DMS153 (cell line): ENCODE results near the gene PLCH2.

Source experiments
- DNase-seq: peaks from one replicate; lab custom pipeline; 2025; lab: John Stamatoyannopoulos, UW

PLCH2 gene

GRCh38 chr1:2460203-2460602 is 15.9 kb upstream of the PLCH2 start:
- DNase-seq, result no peak

GRCh38 chr1:2460996-2461751 is 14.9 kb upstream of the PLCH2 start:
- no peak for DNase-seq

- DNase-seq, result no peak
These were observed 13.3 kb upstream of the PLCH2 start for GRCh38 chr1:2462819-2463218.

DNA sequence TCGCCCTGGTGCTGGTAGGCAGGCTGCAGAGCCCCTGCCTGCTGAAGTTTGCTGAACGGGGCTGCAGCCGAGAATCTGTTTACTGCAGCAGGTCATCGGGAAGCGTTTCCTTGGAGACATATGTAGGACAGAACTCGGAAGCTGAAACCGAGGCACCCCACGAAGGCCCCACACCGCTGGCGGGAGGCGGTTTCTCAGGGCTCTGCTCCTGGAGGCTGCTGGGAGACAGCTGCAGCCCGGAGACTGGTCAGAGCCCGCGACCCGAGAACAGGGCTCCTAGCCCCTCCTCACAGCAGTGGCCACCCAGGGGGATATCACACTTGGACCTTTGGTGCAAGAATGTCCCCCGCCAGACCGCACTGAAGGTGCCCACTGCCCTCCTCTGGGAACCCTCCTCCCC is 12.7 kb upstream of the PLCH2 start:
- DNase-seq, result no peak

DNA sequence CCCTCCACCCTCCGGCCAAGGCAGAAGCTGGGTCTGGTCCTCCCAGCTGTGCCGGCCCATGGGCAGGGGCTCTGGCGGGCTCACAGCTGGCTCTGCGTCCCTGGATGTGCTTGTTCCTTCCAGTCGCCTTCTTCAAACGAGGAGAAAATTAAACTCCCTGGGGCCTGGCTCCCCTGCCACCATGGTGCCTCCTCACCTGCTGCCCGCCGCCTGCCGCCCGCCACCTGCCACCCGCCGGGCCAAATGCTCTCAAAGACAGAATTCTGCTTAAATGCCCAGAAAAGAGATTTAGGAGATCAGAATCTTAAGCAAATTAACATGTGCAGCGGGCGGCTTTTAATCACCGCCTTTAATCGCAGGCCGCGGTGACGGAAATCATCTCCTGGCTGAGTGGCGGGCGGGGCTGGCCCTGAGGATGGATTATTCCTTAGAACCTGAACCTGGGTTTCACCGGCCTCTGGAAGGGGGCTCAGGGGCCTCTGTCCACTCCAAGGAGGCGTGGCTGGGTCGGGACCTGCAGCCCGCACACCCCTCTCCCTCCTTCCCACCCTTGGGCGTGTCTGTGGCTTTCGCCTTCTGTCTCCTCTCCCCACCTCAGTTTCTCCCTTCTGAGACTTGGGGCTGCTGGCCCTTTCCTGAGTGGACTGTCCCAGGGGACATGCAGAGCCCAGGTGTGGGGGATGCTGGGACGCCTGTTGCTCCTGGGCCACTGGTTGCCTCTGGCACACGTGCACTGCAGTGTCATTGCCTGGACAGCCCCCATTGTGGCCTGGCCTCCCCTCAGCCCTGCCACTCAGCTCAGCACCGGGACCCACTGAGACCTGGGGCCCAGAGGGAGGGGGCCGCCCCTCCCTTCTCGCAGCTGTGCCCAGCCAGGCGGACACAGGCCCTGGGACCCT is 10.5 kb upstream of the PLCH2 start:
- no peak for DNase-seq

DNA sequence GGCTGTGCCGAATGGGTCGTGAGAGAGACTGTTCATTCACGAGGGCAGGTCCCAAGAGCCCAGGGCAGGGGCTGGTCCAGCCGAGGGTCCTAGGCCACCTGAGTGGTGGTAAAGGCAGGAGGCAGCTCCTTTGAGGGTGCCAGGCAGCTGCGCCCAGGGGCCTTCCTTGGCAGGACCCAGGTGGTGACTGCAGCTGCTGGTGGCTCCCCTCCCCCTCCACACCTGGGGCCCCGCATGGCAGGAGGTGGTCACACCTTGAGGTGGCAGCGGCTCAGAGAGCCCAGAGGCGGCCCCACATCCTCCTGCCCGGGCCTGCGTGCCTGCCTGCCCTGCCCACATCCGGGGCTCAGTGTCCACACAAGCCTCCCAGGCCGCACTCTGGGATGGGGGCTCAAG is 9.8 kb upstream of the PLCH2 start:
- no peak for DNase-seq

DNA sequence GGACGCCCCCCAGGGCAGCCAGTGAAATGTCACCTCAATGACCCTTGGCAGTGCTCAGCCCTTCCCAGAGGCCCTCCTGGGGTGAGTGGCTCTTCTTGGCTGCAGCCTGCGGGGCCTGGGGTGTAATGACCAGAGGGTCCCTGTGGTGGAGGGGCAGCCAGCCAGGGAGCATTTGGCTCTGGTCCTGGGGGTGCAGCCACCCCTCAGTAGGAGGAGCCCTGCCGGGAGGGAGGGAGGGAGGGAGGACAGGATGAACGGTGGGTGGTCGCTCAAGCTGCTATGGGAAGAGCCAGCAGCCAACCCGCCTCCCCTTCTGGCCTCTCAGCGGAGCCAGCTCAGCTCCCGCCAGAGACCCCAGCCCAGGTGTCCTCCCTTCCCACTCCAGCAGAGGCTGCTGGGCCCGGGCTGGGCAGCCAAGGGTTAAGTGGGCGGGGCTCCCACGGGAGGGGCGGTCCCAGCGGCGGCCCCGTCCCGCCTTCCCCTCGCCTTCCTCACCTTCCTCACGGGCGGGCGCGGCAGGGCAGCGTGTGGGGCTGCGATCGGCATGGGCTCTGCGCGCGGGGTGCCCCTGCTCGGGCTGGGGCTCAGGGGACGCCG is 9.0 kb upstream of the PLCH2 start:
- DNase-seq, result no peak

DNA sequence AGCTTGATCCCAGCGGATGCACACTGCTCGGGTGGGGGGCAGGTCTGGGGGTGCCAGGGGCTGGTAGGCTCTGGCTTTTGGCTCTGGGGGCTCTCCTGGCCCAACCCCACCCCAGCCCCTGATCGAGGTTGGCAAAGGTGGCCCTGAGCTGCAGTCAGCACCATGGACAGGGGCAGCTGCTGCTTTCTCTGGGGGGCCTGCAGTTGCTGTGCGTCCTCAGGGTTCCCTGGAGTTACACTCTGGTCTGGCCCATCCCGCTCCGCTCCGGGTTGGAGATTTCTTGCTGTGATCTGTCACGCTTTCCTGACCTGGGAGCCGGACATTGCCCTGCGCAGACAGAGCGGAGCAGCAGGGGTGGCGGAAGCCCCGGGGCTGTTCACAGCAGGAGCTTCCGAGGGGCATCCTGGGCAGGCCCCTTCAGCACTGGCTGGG is 8.0 kb upstream of the PLCH2 start:
- no peak for DNase-seq

DNA sequence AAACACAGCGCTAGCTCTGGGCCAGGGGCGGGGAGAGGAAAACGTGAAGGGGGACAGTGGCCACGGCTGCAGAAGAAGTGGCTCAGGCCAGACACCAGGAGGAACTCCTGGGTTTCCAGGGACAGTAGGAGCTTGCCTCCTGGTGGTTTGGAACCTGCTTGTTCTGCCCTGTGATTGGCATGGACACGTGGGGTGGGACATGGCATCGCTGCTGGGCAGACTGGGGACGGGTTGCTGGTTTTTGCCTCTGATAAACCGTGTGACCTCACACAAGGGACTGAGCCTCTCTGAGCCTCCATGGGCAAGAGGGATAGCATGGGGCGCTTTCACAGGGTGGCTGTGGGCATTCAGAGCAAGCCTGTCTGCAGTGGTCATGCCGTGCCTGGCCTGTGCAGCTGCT is 7.5 kb upstream of the PLCH2 start:
- DNase-seq, result no peak

- no peak for DNase-seq
These were observed 6.8 kb upstream of the PLCH2 start for GRCh38 chr1:2469103-2469940.

- no peak for DNase-seq
These were observed 5.6 kb upstream of the PLCH2 start for GRCh38 chr1:2470290-2471158.

- no peak for DNase-seq
These were observed 5.0 kb upstream of the PLCH2 start for GRCh38 chr1:2471159-2471471.

DNA sequence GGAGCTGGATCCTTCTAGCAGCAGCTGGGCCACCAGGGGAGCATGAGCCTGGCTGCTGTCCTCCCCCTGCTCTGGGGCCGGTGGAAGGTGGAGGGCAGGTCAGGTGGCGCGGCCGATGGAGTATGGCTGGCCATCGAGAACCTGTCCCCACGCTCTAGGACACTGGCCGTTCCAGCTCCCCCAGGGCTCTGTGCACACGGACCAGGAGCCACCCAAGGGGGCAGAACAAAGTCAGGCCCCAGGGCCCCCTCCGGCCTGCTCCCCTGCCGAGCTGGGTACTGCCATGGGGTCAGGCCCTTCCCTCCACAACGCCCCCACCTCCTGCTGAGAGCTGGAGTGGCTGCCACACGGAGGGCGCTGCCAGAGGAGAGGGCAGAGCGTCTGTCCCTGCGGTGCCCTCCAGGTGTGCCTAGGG is 4.5 kb upstream of the PLCH2 start:
- no peak for DNase-seq

DNA sequence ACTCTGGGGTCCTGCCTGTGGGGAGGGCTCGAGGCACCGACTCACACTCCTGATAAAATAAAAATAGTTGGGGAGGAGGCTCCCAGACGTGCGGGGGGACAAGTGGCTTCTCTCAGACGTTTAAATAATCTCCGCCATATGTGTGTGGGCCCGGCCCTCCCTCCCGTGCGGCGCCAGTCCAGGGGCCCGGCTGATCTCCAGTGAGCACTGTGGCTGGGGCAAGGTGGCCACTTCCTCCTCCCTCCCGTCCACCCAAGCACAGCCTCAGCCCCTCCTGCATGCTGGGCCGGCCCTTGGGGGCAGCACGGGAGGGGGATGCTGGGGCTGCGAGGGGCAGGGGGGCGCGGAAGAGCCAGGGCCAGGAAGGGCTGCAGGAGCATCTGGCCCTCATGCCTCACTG is 4.0 kb upstream of the PLCH2 start:
- DNase-seq, result no peak

GRCh38 chr1:2472561-2473177 is 3.4 kb upstream of the PLCH2 start:
- no peak for DNase-seq

GRCh38 chr1:2473198-2473597 is 2.9 kb upstream of the PLCH2 start:
- DNase-seq, result no peak

DNA sequence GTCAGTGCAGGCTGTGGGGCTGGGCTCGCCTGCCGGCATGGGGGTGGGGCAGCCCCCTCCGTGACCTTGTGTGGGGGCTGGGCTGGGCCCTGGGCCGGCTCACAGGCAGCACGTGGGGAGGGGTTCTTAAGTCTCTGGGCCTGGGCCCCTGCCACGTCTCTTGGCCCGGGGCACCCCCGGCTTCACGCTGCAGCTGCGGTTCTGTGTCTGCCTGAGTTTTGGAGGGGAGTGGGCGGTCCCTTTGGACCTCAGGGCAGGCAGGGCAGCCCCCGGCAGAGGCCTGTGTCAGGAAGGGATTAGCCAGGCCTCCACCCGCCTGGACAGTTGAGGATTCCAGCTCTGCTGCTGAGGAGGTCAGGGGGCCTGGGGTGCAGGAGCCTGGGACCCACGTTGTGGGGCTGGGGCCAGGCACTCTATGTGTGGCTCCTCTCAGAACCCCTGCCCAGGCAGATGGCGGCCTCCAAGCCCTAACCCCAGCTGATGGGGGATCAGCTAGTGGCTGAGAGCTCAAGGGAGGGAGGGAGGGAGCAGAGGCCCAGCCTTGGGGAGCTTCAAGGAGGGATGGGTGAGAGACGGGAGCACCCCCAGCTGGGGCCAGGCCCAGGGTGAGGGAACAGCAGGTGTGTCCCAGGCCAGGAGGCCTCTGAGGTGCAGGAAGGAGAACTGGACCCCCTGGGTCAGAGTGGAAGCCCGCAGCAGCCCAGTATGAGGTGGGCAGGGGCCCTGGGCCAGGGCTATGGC is 1.8 kb upstream of the PLCH2 start:
- no peak for DNase-seq

GRCh38 chr1:2474933-2475371 is 1.1 kb upstream of the PLCH2 start:
- DNase-seq, result no peak

GRCh38 chr1:2475571-2475970 is 518 bp upstream of the PLCH2 start:
- DNase-seq, result no peak

- DNase-seq, result no peak
These were observed 1.2 kb downstream of the PLCH2 start for GRCh38 chr1:2477309-2477708.
